ENCODE measurements around the gene ACTR1B.
"Not testable (repeated sequence)": the region's sequence is repeated elsewhere in the genome, so short reads cannot be mapped to it uniquely, and the experiment has no call there.

The ACTR1B gene

GRCh38 chr2:97688062-97688827 lies 24.4 kb upstream of the ACTR1B start:
- no peak for DNase-seq

DNA sequence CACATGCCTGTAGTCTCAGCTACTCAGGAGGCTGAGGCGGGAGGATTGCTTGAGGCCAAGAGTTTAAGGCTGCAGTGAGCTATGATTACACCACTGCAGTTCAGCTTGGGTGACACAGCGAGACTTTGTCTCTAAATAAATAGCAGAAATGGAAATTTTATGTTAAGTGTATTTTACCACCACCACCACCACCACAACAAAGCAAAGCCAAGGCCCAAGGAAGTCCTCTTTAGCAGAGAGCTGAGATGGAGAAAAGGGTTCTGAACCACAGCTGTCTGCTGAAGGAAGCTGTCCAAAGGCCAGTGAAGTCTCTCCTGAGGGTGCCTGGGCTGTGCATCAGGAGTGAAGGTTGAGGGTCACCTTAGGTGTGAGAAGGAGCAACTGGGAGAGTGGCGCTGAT lies 23.4 kb upstream of the ACTR1B start:
- DNase-seq = not testable (repeated sequence)

DNA sequence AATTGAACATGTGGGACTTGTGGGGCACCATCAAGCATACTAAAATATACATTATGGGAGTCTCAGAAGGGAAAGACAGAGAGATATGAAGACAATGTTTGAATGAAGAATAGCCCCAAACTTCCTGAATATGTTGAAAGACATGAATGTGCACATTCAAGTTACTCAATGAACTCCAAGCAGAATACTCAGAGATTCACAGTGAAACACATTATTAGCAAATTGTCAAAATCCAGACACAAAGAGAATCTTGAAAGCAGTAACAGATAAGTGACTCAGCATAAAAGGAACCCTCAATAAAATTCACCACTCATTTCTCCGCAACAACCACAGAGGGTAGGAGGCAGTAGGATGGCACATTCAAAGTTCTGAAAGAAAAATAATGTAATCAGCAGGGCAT lies 14.5 kb upstream of the ACTR1B start:
- DNase-seq = no peak

DNA sequence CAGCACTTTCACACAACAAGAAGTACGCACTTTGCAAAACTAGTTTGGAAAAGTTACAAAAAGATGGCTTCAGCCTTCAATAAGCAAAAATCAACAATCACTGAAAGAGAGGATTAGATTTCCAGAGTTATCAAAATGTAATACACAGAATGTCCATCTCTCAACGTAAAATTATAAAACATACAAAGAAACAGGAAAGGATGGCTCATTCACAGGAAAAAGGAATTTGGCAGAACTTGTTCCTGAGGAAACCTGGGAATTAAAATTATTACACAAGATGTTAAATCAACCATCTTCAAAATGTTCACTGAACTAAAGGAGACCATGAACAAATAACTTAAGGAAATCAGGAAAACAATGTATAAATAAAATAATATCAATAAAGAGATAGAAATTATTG lies 13.6 kb upstream of the ACTR1B start:
- no peak for DNase-seq

DNA sequence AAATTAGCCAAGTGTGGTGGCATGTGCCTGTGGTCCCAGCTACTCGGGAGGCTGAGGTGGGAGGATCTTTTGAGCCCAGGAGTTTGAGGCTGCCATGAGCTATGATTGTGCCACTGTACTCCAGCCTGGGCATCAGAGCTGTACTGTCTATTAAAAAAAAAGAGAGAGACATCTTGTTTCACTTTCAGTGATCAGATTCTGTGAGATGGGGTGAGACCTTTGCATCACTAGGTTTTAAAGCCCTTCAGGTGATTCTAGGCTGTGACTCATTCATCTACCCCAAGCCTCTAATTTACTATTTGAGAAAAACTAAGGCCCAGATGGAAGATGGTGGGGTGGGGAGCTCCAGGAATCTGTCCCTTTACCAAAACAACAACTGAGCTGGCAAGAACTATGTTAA lies 12.8 kb upstream of the ACTR1B start:
- DNase-seq = no peak

DNA sequence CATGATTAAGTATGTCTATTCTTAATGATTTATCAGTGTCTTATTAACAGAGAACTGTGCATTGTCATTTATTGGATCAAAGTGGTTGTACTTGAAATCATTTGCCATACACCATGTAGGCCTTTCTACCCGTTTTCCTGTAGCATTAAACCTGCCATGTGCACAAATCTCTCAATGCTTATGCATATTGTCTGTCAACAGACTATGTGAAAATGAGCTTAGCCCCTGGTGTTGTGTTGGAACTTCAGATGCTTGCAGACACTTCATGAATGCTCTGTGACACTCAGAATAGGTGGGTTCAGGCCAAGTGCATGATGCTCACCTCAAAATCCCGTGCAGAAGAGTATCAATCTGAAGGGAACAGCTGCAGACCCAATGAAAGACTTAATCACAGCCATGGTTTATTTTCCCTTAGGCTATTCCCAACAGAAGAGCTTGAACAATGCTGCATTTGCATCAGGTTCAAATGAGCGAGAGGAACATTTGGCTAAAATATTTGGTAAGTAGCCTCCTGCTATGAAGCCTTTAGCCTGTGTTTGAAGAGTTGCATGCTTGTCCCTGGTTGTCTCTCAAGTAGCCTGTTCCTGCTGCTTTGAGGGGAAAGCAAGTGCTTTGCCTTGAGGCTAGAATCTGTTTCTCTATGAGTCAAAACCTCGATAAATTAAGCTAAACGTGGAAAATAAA lies 11.7 kb upstream of the ACTR1B start:
- DNase-seq = no peak

GRCh38 chr2:97673915-97674283 lies 10.1 kb upstream of the ACTR1B start:
- DNase-seq = no peak

DNA sequence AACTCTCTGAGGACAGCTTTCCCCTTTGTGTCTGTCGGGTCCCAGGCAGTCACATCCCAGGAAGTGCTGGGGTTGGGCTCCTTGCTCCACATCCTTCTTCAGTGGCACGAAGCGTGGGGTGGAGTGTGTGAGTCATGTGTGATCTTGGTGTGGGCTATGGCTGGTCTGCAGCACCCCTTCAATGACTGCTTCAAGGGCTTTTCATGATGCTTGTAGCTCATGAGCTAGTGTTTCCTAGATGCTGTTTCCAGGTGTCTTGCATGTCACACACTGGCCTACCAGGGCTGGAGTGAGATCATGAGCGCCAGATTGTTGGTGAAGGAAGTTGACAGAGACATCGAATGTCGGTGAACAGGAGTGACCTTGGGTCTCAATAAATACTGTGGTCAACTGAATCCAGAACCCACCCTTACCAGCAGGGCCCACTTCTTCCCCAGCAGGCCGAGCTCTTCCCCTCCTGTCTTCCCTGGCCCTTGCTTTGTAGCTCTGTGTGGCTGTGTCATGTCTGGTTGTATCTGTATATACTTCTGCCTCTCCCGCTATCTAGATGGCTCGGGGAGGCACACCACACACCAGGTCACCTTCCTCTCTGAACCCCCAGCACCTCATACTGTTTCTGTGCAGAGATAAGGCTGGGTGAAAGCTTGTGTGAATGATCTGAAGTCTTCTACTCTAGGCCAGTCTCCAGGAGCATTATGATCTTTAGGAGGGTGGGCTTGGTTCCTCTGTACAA lies 9.5 kb upstream of the ACTR1B start:
- peak; percentile 19 for DNase-seq

- not testable (repeated sequence) for DNase-seq
Measured at GRCh38 chr2:97672606-97673140, 8.8 kb upstream of the ACTR1B start.

- DNase-seq = no peak
Measured at GRCh38 chr2:97671526-97671925, 7.7 kb upstream of the ACTR1B start.

DNA sequence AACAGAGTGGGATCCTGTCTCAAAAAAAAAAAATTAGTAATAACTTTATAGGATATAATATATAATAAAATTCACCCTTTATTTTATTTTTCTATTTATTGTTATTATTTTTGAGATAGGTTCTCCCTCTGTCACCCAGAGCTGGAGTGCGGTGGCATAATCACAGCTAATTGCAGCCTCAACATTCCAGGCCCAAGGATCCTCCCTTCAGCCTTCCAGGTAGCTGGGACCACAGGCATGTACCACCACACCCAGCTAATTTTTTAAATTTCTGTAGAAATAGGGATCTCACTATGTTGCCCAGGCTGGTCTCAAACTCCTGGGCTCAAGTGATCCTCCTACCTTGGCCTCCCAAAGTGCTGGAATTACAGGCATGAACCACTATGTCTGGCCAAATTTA lies 6.6 kb upstream of the ACTR1B start:
- no peak for DNase-seq

DNA sequence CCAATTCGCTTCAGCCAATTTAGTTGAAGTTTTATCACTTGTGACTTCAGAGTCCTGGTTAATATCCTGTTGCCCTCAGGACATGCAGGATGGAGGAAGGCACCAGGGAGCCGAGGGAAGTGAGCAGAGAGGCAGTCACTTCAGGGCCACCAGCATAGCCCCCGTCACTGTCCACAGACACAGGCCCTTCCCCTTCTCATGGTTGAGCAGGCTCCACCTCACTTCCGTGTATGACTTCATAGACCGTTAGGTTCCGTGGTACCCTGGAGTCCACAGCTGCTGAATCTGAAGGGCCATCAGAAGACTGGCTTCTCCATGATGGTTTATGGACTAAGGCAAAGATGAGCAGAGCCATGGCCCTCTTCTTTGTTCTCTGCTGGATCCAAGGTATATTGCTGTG lies 5.6 kb upstream of the ACTR1B start, which contains the start of gene C2orf92:
Gene C2orf92 (plus strand): TSS at position 266 of the 400 bp plus-strand sequence. CDS start 76 bp downstream, at position 342.
- DNase-seq = no peak

GRCh38 chr2:97664636-97664970 lies 759 bp upstream of the ACTR1B start:
- peak; percentile 45 for DNase-seq

GRCh38 chr2:97663626-97663961 lies 250 bp downstream of the ACTR1B start:
- DNase-seq = no peak

- DNase-seq = peak; percentile 98
Measured at GRCh38 chr2:97662895-97663625, 784 bp downstream of the ACTR1B start.

- no peak for DNase-seq
Measured at GRCh38 chr2:97662386-97662894, 1.4 kb downstream of the ACTR1B start.

GRCh38 chr2:97661927-97662326 lies 1.9 kb downstream of the ACTR1B start:
- DNase-seq = no peak

- peak; percentile 32 for DNase-seq
Measured at GRCh38 chr2:97660775-97661389, 3.0 kb downstream of the ACTR1B start.

GRCh38 chr2:97660044-97660774 lies 3.6 kb downstream of the ACTR1B start:
- no peak for DNase-seq

GRCh38 chr2:97659256-97660043 lies 4.4 kb downstream of the ACTR1B start:
- no peak for DNase-seq

- DNase-seq = no peak
Measured at GRCh38 chr2:97658691-97659157, 5.1 kb downstream of the ACTR1B start.
